NCI-H524 (cell line): Measurements from ENCODE around the gene STXBP5.

Source experiments
- DNase-seq, 2 experiments: peaks; one replicate each; lab custom pipeline; 2025; lab: John Stamatoyannopoulos, UW

Gene STXBP5

GRCh38 chr6:147437615-147438014 lies 233.4 kb downstream of the STXBP5 start:
- no peak for DNase-seq

- no peak for DNase-seq
Measured at GRCh38 chr6:147438758-147439528, 234.7 kb downstream of the STXBP5 start.
